Stimulated activated naive CD8-positive, alpha-beta T cell treated with anti-CD3 and anti-CD28 coated beads, Interleukin-15, Interleukin-2, amounts not matched to agents 100 ng/mL and 50 ng/mL, for 24 hours (primary cell): Measurements from ENCODE around the gene TOX2.

Experiments used
- H3K27ac Mint-ChIP-seq: one replicate; pipeline ENCODE4 v1.8.0; 2021; ENCODE audit warnings: mild to moderate bottlenecking, mixed read lengths
- H3K27me3 Mint-ChIP-seq: one replicate; pipeline ENCODE4 v1.8.0; 2021; ENCODE audit warnings: mixed read lengths
- H3K36me3 Mint-ChIP-seq: one replicate; pipeline ENCODE4 v1.8.0; 2021; ENCODE audit warnings: low read depth, mixed read lengths
- H3K4me1 Mint-ChIP-seq: one replicate; pipeline ENCODE4 v1.8.0; 2021; ENCODE audit warnings: low read depth, mixed read lengths
- H3K4me3 Mint-ChIP-seq: one replicate; pipeline ENCODE4 v1.8.0; 2021; ENCODE audit warnings: mild to moderate bottlenecking, mixed read lengths
- H3K9me3 Mint-ChIP-seq: one replicate; pipeline ENCODE4 v1.8.0; 2021; ENCODE audit warnings: mixed read lengths

Gene TOX2

GRCh38 chr20:43969028-43969447, 54.4 kb downstream of the TOX2 start:
- Mint-ChIP-seq H3K4me3 (no peak overlapping the region), H3K9me3 (no peaks in the 10 kb centered on the region), H3K36me3 (no peaks in the 10 kb centered on the region), H3K27me3 (peaks cover 22% of the 10 kb centered on the region), H3K27ac (no peak overlapping the region), H3K4me1 (peaks cover 20% of the 10 kb centered on the region)

- H3K9me3 Mint-ChIP-seq = no peaks in the 10 kb centered on the region
- peaks cover 18% of the 10 kb centered on the region for H3K27me3 Mint-ChIP-seq
- no peak overlapping the region for H3K4me3 Mint-ChIP-seq
- H3K27ac Mint-ChIP-seq = no peak overlapping the region
- no peaks in the 10 kb centered on the region for H3K36me3 Mint-ChIP-seq
- H3K4me1 Mint-ChIP-seq = peaks cover 17% of the 10 kb centered on the region
Observed at GRCh38 chr20:43969501-43970182, 55.0 kb downstream of the TOX2 start.

- no peak overlapping the region for H3K4me3 Mint-ChIP-seq
- peaks cover 18% of the 10 kb centered on the region for H3K27me3 Mint-ChIP-seq
- no peaks in the 10 kb centered on the region for H3K36me3 Mint-ChIP-seq
- peaks cover 3% of the 10 kb centered on the region for H3K9me3 Mint-ChIP-seq
- H3K27ac Mint-ChIP-seq = no peak overlapping the region
- H3K4me1 Mint-ChIP-seq = peaks cover 28% of the 10 kb centered on the region
Observed at GRCh38 chr20:43971267-43971666, 56.6 kb downstream of the TOX2 start.

- Mint-ChIP-seq H3K27ac (no peak overlapping the region), H3K36me3 (no peaks in the 10 kb centered on the region), H3K27me3 (peaks cover 18% of the 10 kb centered on the region), H3K9me3 (peaks cover 4% of the 10 kb centered on the region), H3K4me1 (peaks cover 28% of the 10 kb centered on the region), H3K4me3 (no peak overlapping the region)
Observed at GRCh38 chr20:43972051-43972450, 57.4 kb downstream of the TOX2 start.

GRCh38 chr20:43972692-43973091, 58.0 kb downstream of the TOX2 start:
- no peaks in the 10 kb centered on the region for H3K36me3 Mint-ChIP-seq
- H3K4me3 Mint-ChIP-seq = no peak overlapping the region
- peaks cover 4% of the 10 kb centered on the region for H3K9me3 Mint-ChIP-seq

GRCh38 chr20:43973231-43973630, 58.6 kb downstream of the TOX2 start:
- Mint-ChIP-seq H3K27ac (no peak overlapping the region), H3K36me3 (no peaks in the 10 kb centered on the region)

More at GRCh38 chr20:43972692-43973091, 58.0 kb downstream of the TOX2 start:
- Mint-ChIP-seq H3K27me3 (peaks cover 18% of the 10 kb centered on the region), H3K4me1 (peaks cover 28% of the 10 kb centered on the region), H3K27ac (peak overlapping the region; percentile 15)

GRCh38 chr20:43973671-43974450, 59.2 kb downstream of the TOX2 start:
- H3K27me3 Mint-ChIP-seq = peaks cover 21% of the 10 kb centered on the region
- peaks cover 7% of the 10 kb centered on the region for H3K9me3 Mint-ChIP-seq
- H3K27ac Mint-ChIP-seq = no peak overlapping the region
- H3K36me3 Mint-ChIP-seq = peaks cover 3% of the 10 kb centered on the region
- H3K4me3 Mint-ChIP-seq = no peak overlapping the region
- peaks cover 36% of the 10 kb centered on the region for H3K4me1 Mint-ChIP-seq

More at GRCh38 chr20:43973231-43973630, 58.6 kb downstream of the TOX2 start:
- H3K9me3 Mint-ChIP-seq = peaks cover 4% of the 10 kb centered on the region
- no peak overlapping the region for H3K4me3 Mint-ChIP-seq
- peaks cover 32% of the 10 kb centered on the region for H3K4me1 Mint-ChIP-seq
- peaks cover 18% of the 10 kb centered on the region for H3K27me3 Mint-ChIP-seq

GRCh38 chr20:43974695-43975094, 60.0 kb downstream of the TOX2 start:
- peaks cover 10% of the 10 kb centered on the region for H3K9me3 Mint-ChIP-seq
- H3K4me3 Mint-ChIP-seq = no peak overlapping the region
- peaks cover 4% of the 10 kb centered on the region for H3K36me3 Mint-ChIP-seq
- H3K4me1 Mint-ChIP-seq = peaks cover 34% of the 10 kb centered on the region
- no peak overlapping the region for H3K27ac Mint-ChIP-seq
- peaks cover 28% of the 10 kb centered on the region for H3K27me3 Mint-ChIP-seq

- Mint-ChIP-seq H3K27ac (peak overlapping the region; percentile 66), H3K27me3 (peaks cover 30% of the 10 kb centered on the region), H3K4me3 (no peak overlapping the region)
Observed at GRCh38 chr20:43975096-43975768, 60.6 kb downstream of the TOX2 start.

GRCh38 chr20:43976547-43976946, 61.9 kb downstream of the TOX2 start:
- H3K4me3 Mint-ChIP-seq = no peak overlapping the region
- H3K4me1 Mint-ChIP-seq = peaks cover 34% of the 10 kb centered on the region
- H3K27me3 Mint-ChIP-seq = peaks cover 19% of the 10 kb centered on the region
- H3K9me3 Mint-ChIP-seq = peaks cover 10% of the 10 kb centered on the region
- H3K27ac Mint-ChIP-seq = no peak overlapping the region
- H3K36me3 Mint-ChIP-seq = peaks cover 4% of the 10 kb centered on the region

More at GRCh38 chr20:43975096-43975768, 60.6 kb downstream of the TOX2 start:
- H3K9me3 Mint-ChIP-seq = peaks cover 10% of the 10 kb centered on the region
- peaks cover 34% of the 10 kb centered on the region for H3K4me1 Mint-ChIP-seq
- peaks cover 4% of the 10 kb centered on the region for H3K36me3 Mint-ChIP-seq

GRCh38 chr20:43977252-43977651, 62.6 kb downstream of the TOX2 start:
- H3K9me3 Mint-ChIP-seq = peaks cover 10% of the 10 kb centered on the region
- H3K27me3 Mint-ChIP-seq = peaks cover 19% of the 10 kb centered on the region
- H3K4me3 Mint-ChIP-seq = no peak overlapping the region
- H3K36me3 Mint-ChIP-seq = peaks cover 4% of the 10 kb centered on the region
- H3K27ac Mint-ChIP-seq = no peak overlapping the region
- peaks cover 34% of the 10 kb centered on the region for H3K4me1 Mint-ChIP-seq

GRCh38 chr20:43977962-43978361, 63.3 kb downstream of the TOX2 start:
- H3K4me1 Mint-ChIP-seq = peaks cover 34% of the 10 kb centered on the region
- H3K27ac Mint-ChIP-seq = peak overlapping the region; percentile 19
- H3K4me3 Mint-ChIP-seq = no peak overlapping the region
- peaks cover 4% of the 10 kb centered on the region for H3K36me3 Mint-ChIP-seq
- H3K27me3 Mint-ChIP-seq = peaks cover 19% of the 10 kb centered on the region
- H3K9me3 Mint-ChIP-seq = peaks cover 10% of the 10 kb centered on the region

GRCh38 chr20:43979576-43980105, 65.0 kb downstream of the TOX2 start:
- Mint-ChIP-seq H3K4me3 (no peak overlapping the region), H3K27me3 (peaks cover 15% of the 10 kb centered on the region), H3K36me3 (peaks cover 4% of the 10 kb centered on the region), H3K4me1 (peaks cover 38% of the 10 kb centered on the region), H3K9me3 (peaks cover 10% of the 10 kb centered on the region), H3K27ac (no peak overlapping the region)

GRCh38 chr20:43981540-43981939, 66.9 kb downstream of the TOX2 start:
- Mint-ChIP-seq H3K36me3 (peaks cover 4% of the 10 kb centered on the region), H3K4me1 (peaks cover 37% of the 10 kb centered on the region), H3K27me3 (peaks cover 15% of the 10 kb centered on the region), H3K4me3 (no peak overlapping the region), H3K9me3 (peaks cover 7% of the 10 kb centered on the region), H3K27ac (no peak overlapping the region)

- H3K27ac Mint-ChIP-seq = no peak overlapping the region
- H3K36me3 Mint-ChIP-seq = peaks cover 4% of the 10 kb centered on the region
- H3K4me1 Mint-ChIP-seq = peaks cover 37% of the 10 kb centered on the region
- H3K4me3 Mint-ChIP-seq = no peak overlapping the region
- H3K9me3 Mint-ChIP-seq = peaks cover 7% of the 10 kb centered on the region
- H3K27me3 Mint-ChIP-seq = peaks cover 15% of the 10 kb centered on the region
Observed at GRCh38 chr20:43982016-43982415, 67.4 kb downstream of the TOX2 start.
